ENCODE data around the gene FAM120B.

GRCh38 chr6:170266061-170266825 is 40.3 kb upstream of the FAM120B start:
- TF ChIP-seq CTCF (IDR thresholded peaks at IDR 0.05) (no peak), USF2 (CRISPR knock-in tag; IDR thresholded peaks at IDR 0.05) (no peak), CREB1 (CRISPR knock-in tag; IDR thresholded peaks at IDR 0.05) (no peak), ZNF423 (CRISPR knock-in tag; IDR thresholded peaks at IDR 0.05) (no peak), E2F4 (CRISPR knock-in tag; IDR thresholded peaks at IDR 0.05; ENCODE audit: borderline replicate concordance, low read depth) (no peak), MAX (CRISPR knock-in tag; IDR thresholded peaks at IDR 0.05) (no peak), FOXP4 (CRISPR knock-in tag; IDR thresholded peaks at IDR 0.05) (no peak), ATF2 (CRISPR knock-in tag; IDR thresholded peaks at IDR 0.05; ENCODE audit: borderline replicate concordance, low read depth) (no peak), TEAD1 (CRISPR knock-in tag; IDR thresholded peaks at IDR 0.05) (no peak), CBFB (CRISPR knock-in tag; IDR thresholded peaks at IDR 0.05; ENCODE audit: low read depth) (no peak), USF1 (CRISPR knock-in tag; IDR thresholded peaks at IDR 0.05) (no peak), SMAD4 (CRISPR knock-in tag; IDR thresholded peaks at IDR 0.05) (no peak)

All from WTC11 (cell line).